OCI-LY7 (cell line): ENCODE measurements around the gene NCK2. TPM values are rescaled to one million over a fixed set of nuclear protein-coding genes. Genes with fewer than 3 reads are reported as not detected.

Experiments used
- BruUV-seq: library from RNA; stranded (reverse); fragments of 400-500 nt; replicated peaks from 2 replicates; lab custom pipeline; 2021; lab: Mats Ljungman, UMichigan
- CTCF ChIA-PET: fragments of 300-600 bp; sonication (Branson Sonifier 250); formaldehyde crosslinking; loops from one replicate; lab custom pipeline; 2022; ENCODE audit warnings: antibody characterized with exemption; ENCODE audit not compliant: unreplicated experiment; lab: Charles Lee
- POLR2A ChIA-PET: fragments of 300-600 bp; sonication (Branson Sonifier 250); formaldehyde crosslinking; loops from one replicate; lab custom pipeline; 2022; ENCODE audit warnings: antibody characterized with exemption; lab: Charles Lee
- DNase-seq: peaks from one replicate; pipeline ENCODE4 v3.0.0-alpha.2; 2015; ENCODE audit warnings: low spot score
- H2AFZ ChIP-seq: fragments of 200-600 bp; sonication (generic), shearing (Covaris generic); 2 replicates; pipeline ENCODE4 v1.6.1; 2014; ENCODE audit warnings: mild to moderate bottlenecking, antibody characterized with exemption, low read length, moderate library complexity
- H3K27ac ChIP-seq: fragments of 200-600 bp; sonication (generic); 2 replicates; pipeline ENCODE4 v1.5.1; 2014; ENCODE audit warnings: mixed run types, low read depth, mild to moderate bottlenecking, moderate library complexity, low read length, inconsistent platforms; ENCODE audit not compliant: poor library complexity, severe bottlenecking
- H3K36me3 ChIP-seq: fragments of 200-600 bp; sonication (generic); 2 replicates; pipeline ENCODE4 v1.6.1; 2014; ENCODE audit warnings: mild to moderate bottlenecking, antibody characterized with exemption, low read length, moderate library complexity, mixed read lengths; ENCODE audit not compliant: insufficient read depth
- H3K4me1 ChIP-seq: fragments of 200-600 bp; sonication (generic); 2 replicates; pipeline ENCODE4 v1.5.1; 2014; ENCODE audit warnings: mild to moderate bottlenecking, low read length; ENCODE audit not compliant: insufficient read depth, poor library complexity, severe bottlenecking
- H3K4me2 ChIP-seq: fragments of 200-600 bp; sonication (generic); 2 replicates; pipeline ENCODE4 v1.6.1; 2014; ENCODE audit warnings: mild to moderate bottlenecking, low read length
- H3K4me3 ChIP-seq: fragments of 200-600 bp; sonication (generic); 2 replicates; pipeline ENCODE4 v1.5.1; 2014; ENCODE audit warnings: mild to moderate bottlenecking, low read depth, low read length; ENCODE audit not compliant: poor library complexity, severe bottlenecking
- H3K79me2 ChIP-seq: fragments of 200-600 bp; sonication (generic); 2 replicates; pipeline ENCODE4 v1.6.1; 2016; ENCODE audit warnings: low read depth, mild to moderate bottlenecking, low read length, moderate library complexity, mixed read lengths; ENCODE audit not compliant: insufficient read depth
- H3K9me2 ChIP-seq: fragments of 200-600 bp; sonication (generic); 2 replicates; pipeline ENCODE4 v1.6.1; 2016; ENCODE audit warnings: mild to moderate bottlenecking, low read length, mixed read lengths; ENCODE audit not compliant: insufficient read depth
- H3K9me3 ChIP-seq: fragments of 200-600 bp; sonication (generic); 2 replicates; pipeline ENCODE4 v1.6.1; 2014; ENCODE audit warnings: mild to moderate bottlenecking, mixed run types, low read length, mixed read lengths
- H4K20me1 ChIP-seq: fragments of 200-600 bp; sonication (generic); 2 replicates; pipeline ENCODE4 v1.6.1; 2014; ENCODE audit warnings: mild to moderate bottlenecking, antibody characterized with exemption, low read length, moderate library complexity, mixed read lengths; ENCODE audit not compliant: insufficient read depth
- EZH2phosphoT487 ChIP-seq: fragments of 200-600 bp; sonication (generic); IDR thresholded peaks from 2 replicates; pipeline ENCODE4 v1.6.1; 2018; ENCODE audit warnings: low read depth, borderline replicate concordance, mild to moderate bottlenecking, mixed run types, antibody characterized with exemption, low read length, moderate library complexity, mixed read lengths
- intact Hi-C: fragments of 100-400 bp; cut with micrococcal nuclease; formaldehyde crosslinking; loops from one replicate; pipeline ENCODE4 v1.10.0; 2022; ENCODE audit not compliant: unreplicated experiment
- total RNA-seq, 2 experiments: library from RNA; depleted of rRNA in 1 of 2; stranded (reverse); fragments of >200 nt in 1 of 2; shearing (Covaris generic) in 1 of 2; gene quantifications; 2 replicates each; pipeline ENCODE4 v1.2.3, GENCODE V29; 2014 to 2022
- TF ChIP-seq, protein P1 (sequence below): fragments of 200-600 bp; sonication (generic); conservative IDR thresholded peaks from 2 replicates; pipeline ENCODE4 v1.5.1; 2014; ENCODE audit warnings: mild to moderate bottlenecking, antibody characterized with exemption, low read length, moderate library complexity, mixed read lengths

NCK2 gene
- total RNA-seq, 2 experiments from 2014 or later: 23.4 to 34.2 TPM

DNA sequence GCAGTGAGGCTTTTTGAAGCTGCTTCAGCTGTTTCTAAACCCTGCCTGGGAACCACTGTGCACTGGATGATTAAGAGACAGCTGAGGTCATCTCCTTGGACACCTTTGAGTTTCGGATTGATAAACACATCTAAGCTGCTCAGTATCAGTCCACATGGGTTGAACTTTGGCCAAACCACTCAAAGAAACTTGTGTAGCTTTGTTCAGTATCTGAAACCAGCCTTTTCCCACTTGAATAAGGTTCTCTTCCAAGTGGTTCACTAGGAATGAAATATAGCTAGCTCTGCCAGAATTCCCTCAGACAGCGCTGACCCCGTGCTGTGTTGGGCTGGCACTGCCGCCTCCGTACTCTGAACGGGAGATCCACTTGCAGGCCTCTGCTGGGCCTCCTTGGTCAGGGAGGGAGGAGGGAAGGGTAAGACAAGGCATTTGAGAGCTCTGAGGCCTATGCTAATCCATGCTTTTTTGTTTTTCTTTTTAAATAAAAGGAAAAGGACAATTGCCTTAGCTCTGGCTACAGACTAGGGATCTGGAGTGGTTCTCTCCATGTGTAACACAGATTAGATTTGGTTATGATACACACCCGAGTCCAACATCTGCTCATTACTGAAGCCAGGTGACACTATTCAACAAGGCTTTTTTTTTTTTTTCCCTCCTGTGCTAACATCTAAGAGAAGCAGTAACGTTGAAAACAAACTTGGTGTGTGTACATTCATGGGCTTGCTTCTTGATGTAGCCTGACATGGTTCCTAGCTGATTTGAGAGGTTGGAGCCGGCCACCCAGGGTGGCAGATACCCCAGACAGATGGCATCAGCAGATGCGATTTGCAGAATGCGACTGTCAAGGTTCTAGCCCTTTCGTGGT lies 67.7 kb downstream of the NCK2 start:
- peaks cover 8% of the 10 kb centered on the region for H3K4me1 ChIP-seq
- H3K9me2 ChIP-seq: no peaks in the 10 kb centered on the region
- no peak overlapping the region for H3K4me2 ChIP-seq
- intact Hi-C loops: no loop called here
- DNase-seq: no peak
- CTCF ChIA-PET: no interaction called here
- BruUV-seq: no TSS peak
- no peaks in the 10 kb centered on the region for H4K20me1 ChIP-seq
- POLR2A ChIA-PET: interaction anchor here (0.7 to 1.2 kb wide), 2 partner anchors 9 to 13 kb away, joined by 5 to 6 read pairs; no protein-coding TSS in a partner anchor
- no peaks in the 10 kb centered on the region for H3K9me3 ChIP-seq
- H3K4me3 ChIP-seq: no peak overlapping the region
- no peaks in the 10 kb centered on the region for H3K79me2 ChIP-seq
- TF ChIP-seq, protein P1, sequence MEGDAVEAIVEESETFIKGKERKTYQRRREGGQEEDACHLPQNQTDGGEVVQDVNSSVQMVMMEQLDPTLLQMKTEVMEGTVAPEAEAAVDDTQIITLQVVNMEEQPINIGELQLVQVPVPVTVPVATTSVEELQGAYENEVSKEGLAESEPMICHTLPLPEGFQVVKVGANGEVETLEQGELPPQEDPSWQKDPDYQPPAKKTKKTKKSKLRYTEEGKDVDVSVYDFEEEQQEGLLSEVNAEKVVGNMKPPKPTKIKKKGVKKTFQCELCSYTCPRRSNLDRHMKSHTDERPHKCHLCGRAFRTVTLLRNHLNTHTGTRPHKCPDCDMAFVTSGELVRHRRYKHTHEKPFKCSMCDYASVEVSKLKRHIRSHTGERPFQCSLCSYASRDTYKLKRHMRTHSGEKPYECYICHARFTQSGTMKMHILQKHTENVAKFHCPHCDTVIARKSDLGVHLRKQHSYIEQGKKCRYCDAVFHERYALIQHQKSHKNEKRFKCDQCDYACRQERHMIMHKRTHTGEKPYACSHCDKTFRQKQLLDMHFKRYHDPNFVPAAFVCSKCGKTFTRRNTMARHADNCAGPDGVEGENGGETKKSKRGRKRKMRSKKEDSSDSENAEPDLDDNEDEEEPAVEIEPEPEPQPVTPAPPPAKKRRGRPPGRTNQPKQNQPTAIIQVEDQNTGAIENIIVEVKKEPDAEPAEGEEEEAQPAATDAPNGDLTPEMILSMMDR: no peak
- TF ChIP-seq EZH2phosphoT487: no peak
- no peak overlapping the region for H3K27ac ChIP-seq
- no peak overlapping the region for H2AFZ ChIP-seq
- peaks cover 13% of the 10 kb centered on the region for H3K36me3 ChIP-seq

GRCh38 chr2:105813045-105813315 lies 68.3 kb downstream of the NCK2 start:
- peaks cover 14% of the 10 kb centered on the region for H3K36me3 ChIP-seq
- no peak overlapping the region for H2AFZ ChIP-seq
- H3K79me2 ChIP-seq: no peaks in the 10 kb centered on the region
- no peaks in the 10 kb centered on the region for H3K9me3 ChIP-seq
- no peak overlapping the region for H3K4me2 ChIP-seq
- intact Hi-C loops: no loop called here
- ChIA-PET POLR2A (no interaction called here), CTCF (no interaction called here)
- no peak overlapping the region for H3K4me3 ChIP-seq
- no peak for TF ChIP-seq EZH2phosphoT487
- TF ChIP-seq, protein P1: no peak
- H4K20me1 ChIP-seq: no peaks in the 10 kb centered on the region
- no peak for DNase-seq
- H3K27ac ChIP-seq: no peak overlapping the region
- no TSS peak for BruUV-seq
- H3K4me1 ChIP-seq: peaks cover 8% of the 10 kb centered on the region
- H3K9me2 ChIP-seq: no peaks in the 10 kb centered on the region

DNA sequence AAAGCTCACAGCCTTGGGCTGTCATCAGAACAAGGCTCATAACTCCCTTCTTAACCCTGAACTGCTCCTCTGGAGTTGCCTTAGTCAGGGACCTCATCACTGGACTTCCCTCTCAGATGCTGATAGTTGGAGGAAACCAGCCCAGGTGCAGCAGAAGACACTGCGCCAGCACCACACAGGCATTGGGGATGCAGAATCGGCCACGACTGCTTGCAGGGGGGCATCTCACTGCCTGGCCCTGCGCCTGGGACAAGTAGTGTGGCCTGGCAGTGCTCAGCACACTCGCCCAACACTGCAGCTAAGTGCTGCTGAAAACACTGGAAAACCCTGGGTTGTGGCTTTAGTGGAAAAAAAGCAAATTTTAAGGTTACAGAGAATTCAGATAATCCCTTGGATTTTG lies 68.7 kb downstream of the NCK2 start:
- Histone ChIP-seq H3K9me2 (no peaks in the 10 kb centered on the region), H3K4me1 (peaks cover 8% of the 10 kb centered on the region), H3K36me3 (peaks cover 14% of the 10 kb centered on the region), H3K4me2 (no peak overlapping the region), H4K20me1 (no peaks in the 10 kb centered on the region), H2AFZ (no peak overlapping the region), H3K27ac (no peak overlapping the region), H3K9me3 (no peaks in the 10 kb centered on the region), H3K79me2 (no peaks in the 10 kb centered on the region), H3K4me3 (no peak overlapping the region)
- CTCF ChIA-PET: no interaction called here
- POLR2A ChIA-PET: no interaction called here
- DNase-seq: no peak
- no TSS peak for BruUV-seq
- TF ChIP-seq EZH2phosphoT487: no peak
- TF ChIP-seq, protein P1: no peak
- intact Hi-C loops: no loop called here
